OCI-LY7 (cell line): ENCODE measurements around the gene ERP27. TPM values are rescaled to one million over a fixed set of nuclear protein-coding genes. Genes with fewer than 3 reads are reported as not detected.
A peak's percentile ranks its signal among the peaks of the same experiment; 100 is the strongest.

Source experiments
- BruUV-seq: library from RNA; stranded (reverse); fragments of 400-500 nt; replicated peaks from 2 replicates; lab custom pipeline; 2021; lab: Mats Ljungman, UMichigan
- CTCF ChIA-PET: fragments of 300-600 bp; sonication (Branson Sonifier 250); formaldehyde crosslinking; loops from one replicate; lab custom pipeline; 2022; ENCODE audit warnings: antibody characterized with exemption; ENCODE audit not compliant: unreplicated experiment; lab: Charles Lee
- POLR2A ChIA-PET: fragments of 300-600 bp; sonication (Branson Sonifier 250); formaldehyde crosslinking; loops from one replicate; lab custom pipeline; 2022; ENCODE audit warnings: antibody characterized with exemption; lab: Charles Lee
- DNase-seq: peaks from one replicate; pipeline ENCODE4 v3.0.0-alpha.2; 2015; ENCODE audit warnings: low spot score
- H2AFZ ChIP-seq: fragments of 200-600 bp; sonication (generic), shearing (Covaris generic); 2 replicates; pipeline ENCODE4 v1.6.1; 2014; ENCODE audit warnings: mild to moderate bottlenecking, antibody characterized with exemption, low read length, moderate library complexity
- H3K27ac ChIP-seq: fragments of 200-600 bp; sonication (generic); 2 replicates; pipeline ENCODE4 v1.5.1; 2014; ENCODE audit warnings: mixed run types, low read depth, mild to moderate bottlenecking, moderate library complexity, low read length, inconsistent platforms; ENCODE audit not compliant: poor library complexity, severe bottlenecking
- H3K36me3 ChIP-seq: fragments of 200-600 bp; sonication (generic); 2 replicates; pipeline ENCODE4 v1.6.1; 2014; ENCODE audit warnings: mild to moderate bottlenecking, antibody characterized with exemption, low read length, moderate library complexity, mixed read lengths; ENCODE audit not compliant: insufficient read depth
- H3K4me1 ChIP-seq: fragments of 200-600 bp; sonication (generic); 2 replicates; pipeline ENCODE4 v1.5.1; 2014; ENCODE audit warnings: mild to moderate bottlenecking, low read length; ENCODE audit not compliant: insufficient read depth, poor library complexity, severe bottlenecking
- H3K4me2 ChIP-seq: fragments of 200-600 bp; sonication (generic); 2 replicates; pipeline ENCODE4 v1.6.1; 2014; ENCODE audit warnings: mild to moderate bottlenecking, low read length
- H3K4me3 ChIP-seq: fragments of 200-600 bp; sonication (generic); 2 replicates; pipeline ENCODE4 v1.5.1; 2014; ENCODE audit warnings: mild to moderate bottlenecking, low read depth, low read length; ENCODE audit not compliant: poor library complexity, severe bottlenecking
- H3K79me2 ChIP-seq: fragments of 200-600 bp; sonication (generic); 2 replicates; pipeline ENCODE4 v1.6.1; 2016; ENCODE audit warnings: low read depth, mild to moderate bottlenecking, low read length, moderate library complexity, mixed read lengths; ENCODE audit not compliant: insufficient read depth
- H3K9me2 ChIP-seq: fragments of 200-600 bp; sonication (generic); 2 replicates; pipeline ENCODE4 v1.6.1; 2016; ENCODE audit warnings: mild to moderate bottlenecking, low read length, mixed read lengths; ENCODE audit not compliant: insufficient read depth
- H3K9me3 ChIP-seq: fragments of 200-600 bp; sonication (generic); 2 replicates; pipeline ENCODE4 v1.6.1; 2014; ENCODE audit warnings: mild to moderate bottlenecking, mixed run types, low read length, mixed read lengths
- H4K20me1 ChIP-seq: fragments of 200-600 bp; sonication (generic); 2 replicates; pipeline ENCODE4 v1.6.1; 2014; ENCODE audit warnings: mild to moderate bottlenecking, antibody characterized with exemption, low read length, moderate library complexity, mixed read lengths; ENCODE audit not compliant: insufficient read depth
- CTCF ChIP-seq: fragments of 200-600 bp; sonication (generic); conservative IDR thresholded peaks from 2 replicates; pipeline ENCODE4 v1.5.1; 2014; ENCODE audit warnings: mild to moderate bottlenecking, antibody characterized with exemption, low read length, moderate library complexity, mixed read lengths
- EZH2phosphoT487 ChIP-seq: fragments of 200-600 bp; sonication (generic); IDR thresholded peaks from 2 replicates; pipeline ENCODE4 v1.6.1; 2018; ENCODE audit warnings: low read depth, borderline replicate concordance, mild to moderate bottlenecking, mixed run types, antibody characterized with exemption, low read length, moderate library complexity, mixed read lengths
- intact Hi-C: fragments of 100-400 bp; cut with micrococcal nuclease; formaldehyde crosslinking; loops from one replicate; pipeline ENCODE4 v1.10.0; 2022; ENCODE audit not compliant: unreplicated experiment
- total RNA-seq, 2 experiments: library from RNA; depleted of rRNA in 1 of 2; stranded (reverse); fragments of >200 nt in 1 of 2; shearing (Covaris generic) in 1 of 2; gene quantifications; 2 replicates each; pipeline ENCODE4 v1.2.3, GENCODE V29; 2014 to 2022

Gene ERP27
- total RNA-seq, 2 experiments from 2014 or later, result 1.7 to 1.9 TPM

GRCh38 chr12:14880890-14881453, 57.4 kb downstream of the ERP27 start:
- no peaks in the 10 kb centered on the region for H3K79me2 ChIP-seq
- intact Hi-C loops, result loop anchor here (5.0 kb wide), 2 partner anchors 76 to 109 kb away; a partner anchor contains a TSS
- POLR2A ChIA-PET, result interaction anchor here (0.5 to 2.6 kb wide), 3 partner anchors 9 to 1725 kb away, joined by 3 to 8 read pairs (median 4); partner anchors contain the start of gene LMO3
- H4K20me1 ChIP-seq, result no peaks in the 10 kb centered on the region
- peak overlapping the region; percentile 54 for H3K27ac ChIP-seq
- TF ChIP-seq CTCF (no peak), EZH2phosphoT487 (no peak)
- H3K9me3 ChIP-seq, result peaks cover 8% of the 10 kb centered on the region; the same call in 1 of the 2 replicates
- H3K9me2 ChIP-seq, result no peaks in the 10 kb centered on the region
- peak; percentile 49 for DNase-seq
- peak overlapping the region; percentile 39 for H3K4me2 ChIP-seq
- peaks cover 69% of the 10 kb centered on the region for H3K4me1 ChIP-seq
- H3K36me3 ChIP-seq, result peaks cover 3% of the 10 kb centered on the region; the same call in 1 of the 2 replicates
- no TSS peak for BruUV-seq
- H2AFZ ChIP-seq, result peak overlapping the region; percentile 73
- H3K4me3 ChIP-seq, result peak overlapping the region; percentile 40
- CTCF ChIA-PET, result no interaction called here

- ChIA-PET POLR2A (interaction anchor here (0.5 to 2.6 kb wide), 10 partner anchors 9 to 1553 kb away, joined by 3 to 8 read pairs (median 3); no protein-coding TSS in a partner anchor), CTCF (interaction anchor here (1.4 kb wide), 1 partner anchor 14 kb away, joined by 3 read pairs; no protein-coding TSS in a partner anchor)
- Histone ChIP-seq H3K27ac (no peak overlapping the region), H3K9me2 (no peaks in the 10 kb centered on the region), H3K4me3 (no peak overlapping the region), H3K4me1 (peaks cover 58% of the 10 kb centered on the region), H4K20me1 (no peaks in the 10 kb centered on the region), H2AFZ (peak overlapping the region; percentile 62; the same call in 1 of the 2 replicates), H3K9me3 (peaks cover 8% of the 10 kb centered on the region; the same call in 1 of the 2 replicates), H3K36me3 (peaks cover 3% of the 10 kb centered on the region; the same call in 1 of the 2 replicates), H3K79me2 (no peaks in the 10 kb centered on the region), H3K4me2 (peak overlapping the region; percentile 40; the same call in 1 of the 2 replicates)
- TF ChIP-seq CTCF (no peak), EZH2phosphoT487 (no peak)
- DNase-seq, result no peak
- intact Hi-C loops, result no loop called here
- BruUV-seq, result no TSS peak
Observed at GRCh38 chr12:14879222-14879933, 59.0 kb downstream of the ERP27 start.
